GM12878 (cell line): ENCODE measurements around the gene ZNF860.

Source experiments
- CEBPB ChIP-seq, 2 experiments: fragments of 150-350 bp in 1 of 2; IDR thresholded peaks; 2 replicates each; pipeline ENCODE4 v1.6.1; 2012 to 2014; ENCODE audit warnings: low read depth in 2 of 2, low read length in 2 of 2, borderline replicate concordance in 1 of 2, inconsistent platforms in 1 of 2
- CTCF ChIP-seq, 3 experiments: IDR thresholded peaks in 2 of 3; conservative IDR thresholded peaks in 1 of 3; 2 replicates each; pipeline ENCODE4 v1.5.1; 2011; ENCODE audit warnings: low read depth in 3 of 3, low read length in 3 of 3, mild to moderate bottlenecking in 3 of 3, control low read depth in 2 of 3, moderate library complexity in 2 of 3, inconsistent platforms in 1 of 3, mixed read lengths in 1 of 3; ENCODE audit not compliant: control insufficient read depth in 2 of 3, insufficient read depth in 1 of 3; ENCODE audit errors: extremely low read depth in 1 of 3
- E2F4 ChIP-seq: IDR thresholded peaks from 2 replicates; pipeline ENCODE4 v1.6.1; 2012; ENCODE audit warnings: low read depth, low read length, improper control_type of control experiment
- E4F1 ChIP-seq: fragments of 450-650 bp; IDR thresholded peaks from 2 replicates; pipeline ENCODE4 v1.6.1; 2018; ENCODE audit warnings: borderline replicate concordance, mild to moderate bottlenecking; ENCODE audit not compliant: partially characterized antibody
- EZH2 ChIP-seq: IDR thresholded peaks from 2 replicates; pipeline ENCODE4 v1.6.1; 2012; ENCODE audit warnings: low read depth, mild to moderate bottlenecking, control low read depth, inconsistent platforms, low read length, borderline replicate concordance; ENCODE audit not compliant: control insufficient read depth
- MAX ChIP-seq: IDR thresholded peaks from 2 replicates; pipeline ENCODE4 v1.6.1; 2012; ENCODE audit warnings: low read depth, low read length, improper control_type of control experiment
- MXI1 ChIP-seq: fragments of 150-350 bp; IDR thresholded peaks from 2 replicates; pipeline ENCODE4 v1.6.1; 2011; ENCODE audit warnings: low read depth, mild to moderate bottlenecking, inconsistent platforms, low read length, improper control_type of control experiment
- NFYB ChIP-seq: IDR thresholded peaks from 2 replicates; pipeline ENCODE4 v1.6.1; 2011; ENCODE audit warnings: low read depth, mild to moderate bottlenecking, low read length, improper control_type of control experiment, moderate library complexity; ENCODE audit not compliant: insufficient read depth
- NR2C1 ChIP-seq: fragments of 450-650 bp; IDR thresholded peaks from 2 replicates; pipeline ENCODE4 v1.6.1; 2017; ENCODE audit warnings: antibody characterized with exemption, mild to moderate bottlenecking, moderate library complexity
- NR2F1 ChIP-seq: fragments of 450-650 bp; conservative IDR thresholded peaks from 2 replicates; pipeline ENCODE4 v1.6.1; 2017; ENCODE audit warnings: mild to moderate bottlenecking
- POLR2AphosphoS5 ChIP-seq: IDR thresholded peaks from 2 replicates; pipeline ENCODE4 v1.6.1; 2011; ENCODE audit warnings: mild to moderate bottlenecking, low read length, inconsistent platforms
- REST ChIP-seq: IDR thresholded peaks from 2 replicates; pipeline ENCODE4 v1.6.1; 2012; ENCODE audit warnings: mild to moderate bottlenecking, low read depth, low read length
- SP1 ChIP-seq: IDR thresholded peaks from one replicate; pipeline ENCODE4 v1.6.1; 2011; ENCODE audit warnings: low read depth, low read length
- TAF1 ChIP-seq: IDR thresholded peaks from 2 replicates; pipeline ENCODE4 v1.6.1; 2011; ENCODE audit warnings: mild to moderate bottlenecking, low read depth, low read length, borderline replicate concordance

- TF ChIP-seq SP1 (no peak), CTCF (IDR thresholded peaks at IDR 0.05 in 2 of 3, conservative IDR thresholded peaks at IDR 0.05 in 1 of 3; ENCODE audit: control insufficient read depth in 2 of 3, extremely low read depth in 1 of 3, insufficient read depth in 1 of 3, low read depth in 3 of 3, low read length in 3 of 3) (no peak), E4F1 (no peak), MAX (no peak), MXI1 (no peak), POLR2AphosphoS5 (no peak), REST (no peak), NR2F1 (no peak), E2F4 (no peak), EZH2 (no peak), NFYB (no peak), NR2C1 (no peak), TAF1 (no peak), CEBPB (IDR thresholded peaks at IDR 0.05; ENCODE audit: borderline replicate concordance in 1 of 2, low read depth in 2 of 2, low read length in 2 of 2) (no peak)
These were observed 44.3 kb upstream of the ZNF860 start for GRCh38 chr3:31937225-31937624.
